ENCODE results near the gene GLS. TPM values are rescaled to one million over a fixed set of nuclear protein-coding genes. Genes with fewer than 3 reads are reported as not detected.
A peak's percentile ranks its signal among the peaks of the same experiment; 100 is the strongest.

GLS gene
- total and polyA plus RNA-seq, 2 of the 13 experiments (the other 11 are each of a cell fraction or from before 2014, with no cell fraction given), result 78.6 to 183 TPM

DNA sequence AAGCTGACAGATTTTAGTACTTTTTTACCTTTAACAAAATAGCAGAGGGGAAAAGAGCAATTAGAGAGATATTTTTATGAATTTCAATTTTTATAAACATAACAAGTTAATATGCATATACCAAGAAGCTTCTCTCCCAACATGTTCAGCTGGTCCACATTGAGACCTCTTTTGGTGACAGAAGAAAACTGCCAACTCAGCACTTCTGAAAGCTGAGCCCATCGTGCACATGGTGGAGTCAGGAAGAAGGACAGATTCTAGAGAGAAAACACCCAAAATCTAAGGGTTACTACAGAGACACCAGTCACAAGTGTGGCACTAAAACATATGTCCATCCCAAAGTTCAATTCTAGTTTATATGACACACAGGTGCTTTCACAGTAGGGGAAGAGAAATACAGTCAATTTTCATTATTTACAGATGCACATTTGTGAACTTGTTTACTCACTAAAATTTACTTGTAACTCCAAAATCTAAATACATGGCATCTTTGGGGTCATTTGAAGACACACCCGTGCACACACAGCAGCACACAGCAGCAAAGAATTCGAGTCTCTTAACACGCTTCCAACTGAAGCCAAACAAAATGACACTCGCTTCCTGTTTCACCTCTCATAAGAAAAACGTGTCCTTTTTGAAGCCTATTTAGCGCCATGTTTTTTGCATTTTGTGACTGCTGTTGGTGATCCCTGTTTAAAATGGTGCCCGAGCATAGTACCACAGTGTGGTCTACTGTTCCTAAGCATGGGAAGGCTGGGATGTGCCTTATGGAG, 101.8 kb downstream of the GLS start (continued):
- TF ChIP-seq ZNF512B (CRISPR knock-in tag; IDR thresholded peaks at IDR 0.05; ENCODE audit: borderline replicate concordance), result no peak
- no peak for TF ChIP-seq CTCF (CRISPR knock-in tag; IDR thresholded peaks at IDR 0.05)
- no peak for TF ChIP-seq MED8 (CRISPR knock-in tag; IDR thresholded peaks at IDR 0.05; ENCODE audit: insufficient replicate concordance)
- TF ChIP-seq SRSF4 (IDR thresholded peaks at IDR 0.05; ENCODE audit: low read depth, low read length, poor library complexity, severe bottlenecking), result no peak
- TF ChIP-seq MAFF (IDR thresholded peaks at IDR 0.05; ENCODE audit: low read depth, low read length), result peak; percentile 100
- TF ChIP-seq ZNF678 (CRISPR knock-in tag; IDR thresholded peaks at IDR 0.05), result no peak
- no peak for TF ChIP-seq PLRG1 (conservative IDR thresholded peaks at IDR 0.05)
- TF ChIP-seq, protein P1, sequence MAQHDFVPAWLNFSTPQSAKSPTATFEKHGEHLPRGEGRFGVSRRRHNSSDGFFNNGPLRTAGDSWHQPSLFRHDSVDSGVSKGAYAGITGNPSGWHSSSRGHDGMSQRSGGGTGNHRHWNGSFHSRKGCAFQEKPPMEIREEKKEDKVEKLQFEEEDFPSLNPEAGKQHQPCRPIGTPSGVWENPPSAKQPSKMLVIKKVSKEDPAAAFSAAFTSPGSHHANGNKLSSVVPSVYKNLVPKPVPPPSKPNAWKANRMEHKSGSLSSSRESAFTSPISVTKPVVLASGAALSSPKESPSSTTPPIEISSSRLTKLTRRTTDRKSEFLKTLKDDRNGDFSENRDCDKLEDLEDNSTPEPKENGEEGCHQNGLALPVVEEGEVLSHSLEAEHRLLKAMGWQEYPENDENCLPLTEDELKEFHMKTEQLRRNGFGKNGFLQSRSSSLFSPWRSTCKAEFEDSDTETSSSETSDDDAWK (CRISPR knock-in tag; IDR thresholded peaks at IDR 0.05), result no peak
- no peak for TF ChIP-seq TRIM24 (CRISPR knock-in tag; IDR thresholded peaks at IDR 0.05)
- no peak for TF ChIP-seq ZNF510 (CRISPR knock-in tag; IDR thresholded peaks at IDR 0.05; ENCODE audit: low read depth)
- TF ChIP-seq EZH2 (conservative IDR thresholded peaks at IDR 0.05; ENCODE audit: low read depth, low read length), result no peak

Measured in HepG2 (cell line).